Hematopoietic multipotent progenitor cell (in vitro differentiated cells): ENCODE data around the gene SRGAP2C. TPM values are rescaled to one million over a fixed set of nuclear protein-coding genes. Genes with fewer than 3 reads are reported as not detected.
"Not testable (repeated sequence)": the region's sequence is repeated elsewhere in the genome, so short reads cannot be mapped to it uniquely, and the experiment has no call there.

ENCODE experiments used
- DNase-seq, 3 donors: peaks; one replicate each; pipeline ENCODE4 v3.0.0-alpha.2; 2011 to 2015; ENCODE audit warnings: low read depth in 2 of 3, low spot score in 2 of 3
- total RNA-seq: library from RNA; depleted of rRNA; stranded (reverse); fragments of >200 nt; gene quantifications from one replicate; pipeline ENCODE4 v1.2.3, GENCODE V29; 2012

SRGAP2C gene
- total RNA-seq, 1 donor = 3.0 TPM

GRCh38 chr1:121226295-121226904 lies 41.6 kb downstream of the SRGAP2C start:
- DNase-seq = not testable (repeated sequence)

DNA sequence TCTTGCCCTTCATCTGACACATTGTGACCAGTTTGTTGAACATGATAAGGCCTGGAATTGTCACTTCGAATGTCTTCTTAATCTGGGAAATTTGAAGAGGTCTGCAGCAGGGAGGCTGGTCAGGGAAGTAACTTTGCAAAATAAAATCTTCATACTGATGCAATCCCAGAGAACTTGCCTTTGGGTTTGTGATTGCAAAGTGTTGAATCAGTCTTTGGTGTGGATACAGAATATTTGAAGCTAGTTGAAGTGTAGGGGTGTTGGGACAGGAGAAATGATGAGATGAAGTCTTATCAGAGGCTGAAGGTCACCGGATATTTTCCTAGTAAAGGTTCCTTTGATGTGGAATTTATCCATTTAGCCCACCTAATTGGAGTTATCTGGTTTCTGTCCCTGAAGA lies 42.1 kb downstream of the SRGAP2C start:
- DNase-seq = not testable (repeated sequence)

DNA sequence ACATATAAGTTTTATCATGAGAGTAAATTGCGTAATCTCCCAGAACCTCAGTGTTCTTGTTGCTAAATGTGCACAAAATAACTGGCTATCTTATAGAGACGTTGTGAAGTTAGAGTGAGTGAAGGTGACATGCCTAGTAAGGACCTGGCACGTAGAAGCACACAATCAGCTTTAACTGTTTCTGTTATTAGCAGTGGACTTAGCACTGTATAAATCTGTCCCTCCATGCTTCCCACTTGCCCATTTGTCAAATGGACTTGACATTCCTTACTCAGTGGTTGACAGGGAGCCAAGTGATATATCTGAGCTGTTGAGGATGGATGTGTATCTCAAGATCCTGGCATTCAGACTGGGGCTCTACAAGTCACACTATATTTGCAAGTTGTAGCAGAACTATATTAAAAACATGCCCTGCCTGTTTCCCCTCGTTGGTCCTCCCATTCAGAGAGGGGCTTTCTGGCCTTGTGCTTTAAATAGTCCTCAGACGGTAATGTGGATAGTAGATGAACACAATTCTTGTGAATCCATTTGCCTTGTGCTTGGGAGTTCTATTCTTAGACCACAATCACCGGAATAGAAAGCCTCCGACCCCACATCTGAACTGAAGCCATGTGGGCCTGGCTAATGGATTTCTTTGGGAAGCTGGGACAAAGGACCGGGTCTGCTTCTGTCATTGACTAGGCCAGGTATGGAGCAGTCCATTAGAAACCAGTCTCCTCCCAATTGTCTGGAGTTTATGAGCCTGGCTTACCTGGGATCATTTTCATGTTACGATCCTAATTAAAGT lies 43.0 kb downstream of the SRGAP2C start:
- DNase-seq = not testable (repeated sequence)

DNA sequence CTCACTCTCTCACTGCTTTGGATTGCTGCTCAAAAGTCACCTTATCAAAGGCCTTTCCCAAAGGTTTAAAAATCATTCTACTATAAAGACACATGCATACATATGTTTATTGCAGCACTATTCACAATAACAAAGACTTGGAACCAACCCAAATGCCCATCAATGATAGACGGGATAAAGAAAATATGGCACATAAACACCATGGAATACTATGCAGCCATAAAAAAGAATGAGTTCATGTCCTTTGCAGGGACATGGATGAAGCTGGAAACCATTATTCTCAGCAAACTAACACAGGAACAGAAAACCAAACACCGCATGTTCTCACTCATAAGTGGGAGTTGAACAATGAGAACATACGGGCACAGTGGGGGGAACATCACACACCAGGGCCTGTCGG lies 45.9 kb downstream of the SRGAP2C start:
- DNase-seq = not testable (repeated sequence)

DNA sequence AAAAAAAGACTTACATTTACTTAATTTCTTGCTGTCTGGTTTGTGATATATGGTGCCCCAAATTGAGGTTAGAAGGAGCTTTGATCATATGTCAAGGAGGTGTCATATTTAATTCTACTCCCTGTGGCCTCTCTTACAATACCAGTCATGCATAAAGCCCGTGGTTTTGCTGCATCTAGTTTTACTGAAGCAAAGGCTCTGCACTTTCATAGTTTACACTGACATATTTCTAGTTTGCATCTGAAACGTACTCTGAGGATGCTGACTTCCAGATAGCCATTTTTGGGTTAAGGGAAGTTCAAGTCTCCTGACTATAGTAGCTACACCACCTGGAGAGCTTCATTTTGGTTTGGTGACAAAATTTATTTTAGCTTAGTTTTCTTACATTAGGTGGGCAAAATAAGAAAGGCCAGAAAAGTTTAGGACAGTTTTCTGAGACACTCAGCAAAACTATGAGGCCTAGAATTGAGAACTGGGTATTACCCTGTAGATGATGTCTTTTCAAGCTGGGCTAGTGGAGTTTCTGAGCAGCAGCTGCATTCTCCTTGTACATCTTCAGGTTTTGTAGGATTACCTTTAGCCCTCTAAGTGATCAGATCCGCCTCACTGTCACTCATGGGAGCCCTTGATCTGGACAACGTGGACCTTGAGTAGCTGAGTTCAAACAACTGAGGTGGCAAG lies 47.8 kb downstream of the SRGAP2C start:
- not testable (repeated sequence) for DNase-seq

DNA sequence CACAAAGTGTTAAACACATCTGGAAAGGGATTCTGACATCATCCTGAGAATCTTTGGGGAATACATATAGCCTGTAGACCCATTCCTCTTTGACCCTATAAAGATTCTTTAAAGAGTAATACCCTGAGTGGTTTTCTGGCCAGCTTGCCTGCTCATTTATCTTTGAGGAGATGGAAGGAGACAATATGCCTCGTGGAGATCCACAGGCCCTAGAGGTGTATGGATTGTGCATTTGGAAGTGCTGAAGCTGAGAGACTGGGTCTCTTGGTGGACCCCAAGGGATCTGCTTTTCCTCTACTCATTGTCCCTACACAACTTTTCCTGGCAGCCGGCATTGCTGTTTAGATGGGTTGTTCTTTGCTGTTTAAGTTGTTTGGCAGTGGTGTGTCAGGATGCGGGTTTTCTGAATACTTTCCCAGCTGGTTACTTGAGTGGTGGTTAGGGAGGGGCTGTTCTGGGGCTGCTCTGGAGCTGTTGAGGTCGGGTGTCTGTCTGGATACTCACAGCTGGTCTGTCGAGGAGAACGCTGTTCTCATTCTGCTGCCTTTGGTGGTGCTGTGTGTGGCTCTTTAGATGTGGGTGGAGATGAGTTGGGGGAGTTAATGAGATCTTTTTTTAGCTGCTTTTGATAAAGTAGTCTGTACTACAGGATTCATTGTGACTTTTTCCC lies 49.5 kb downstream of the SRGAP2C start:
- DNase-seq = not testable (repeated sequence)

GRCh38 chr1:121238384-121238783 lies 53.6 kb downstream of the SRGAP2C start:
- not testable (repeated sequence) for DNase-seq

DNA sequence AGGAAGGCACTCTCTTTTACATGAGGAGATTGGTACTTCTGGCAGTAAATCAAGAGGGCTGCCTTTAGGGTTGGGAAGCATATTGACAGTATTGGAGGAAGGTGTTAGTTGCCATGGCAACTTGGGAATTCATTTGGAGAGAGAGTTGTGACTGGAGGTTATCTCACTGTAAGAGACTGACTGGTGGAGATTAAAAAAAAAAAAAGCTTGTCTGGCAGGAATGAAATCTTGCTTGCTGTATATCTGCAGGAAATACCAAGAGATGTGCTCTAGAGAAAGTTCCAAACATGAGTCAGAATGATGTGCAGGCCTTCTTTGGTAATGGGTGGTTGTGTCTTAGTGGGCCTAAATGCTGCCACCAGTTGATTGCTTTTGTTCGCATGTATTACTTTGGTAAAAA lies 59.1 kb downstream of the SRGAP2C start:
- DNase-seq = not testable (repeated sequence)

DNA sequence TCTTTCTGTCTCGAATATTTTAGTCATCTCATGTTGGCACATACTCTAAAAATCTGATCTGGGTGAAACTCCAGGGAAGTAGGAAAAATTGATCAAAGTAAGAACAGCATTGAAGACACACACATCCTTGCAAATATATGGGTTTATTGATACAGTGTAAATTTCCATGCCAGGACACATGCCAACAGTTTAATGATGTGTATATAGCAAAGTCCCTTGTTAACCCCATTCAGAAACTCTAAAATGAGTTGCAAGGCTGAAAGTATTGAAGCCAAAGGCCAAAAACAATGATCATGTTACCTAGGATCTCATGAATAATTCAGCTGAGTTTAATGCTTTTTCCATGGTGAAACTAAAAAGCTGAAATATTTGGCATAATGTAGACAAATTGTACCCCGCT lies 61.6 kb downstream of the SRGAP2C start:
- DNase-seq = not testable (repeated sequence)

GRCh38 chr1:121252656-121253055 lies 67.9 kb downstream of the SRGAP2C start:
- not testable (repeated sequence) for DNase-seq

DNA sequence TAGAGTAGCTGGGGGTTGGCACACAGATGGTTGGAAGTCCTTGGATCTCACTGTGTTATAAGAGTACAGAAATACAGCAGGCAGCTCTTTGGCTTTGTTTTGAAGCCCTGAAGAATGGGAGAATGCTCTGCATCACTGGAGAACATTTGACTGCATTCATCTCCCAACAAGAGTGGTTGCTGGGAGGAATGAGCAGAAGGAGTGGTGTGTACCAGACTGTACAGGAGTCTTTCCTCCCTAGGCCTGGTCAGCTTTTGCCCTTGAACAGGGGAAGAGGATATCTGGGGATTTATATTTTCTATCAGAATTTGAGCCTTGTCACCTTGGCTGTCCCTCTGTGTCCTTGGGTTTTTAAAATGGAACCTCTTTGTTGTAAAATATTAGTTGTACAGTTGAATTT lies 69.8 kb downstream of the SRGAP2C start:
- not testable (repeated sequence) for DNase-seq

- DNase-seq = not testable (repeated sequence)
These were observed 72.9 kb downstream of the SRGAP2C start for GRCh38 chr1:121257632-121258031.

DNA sequence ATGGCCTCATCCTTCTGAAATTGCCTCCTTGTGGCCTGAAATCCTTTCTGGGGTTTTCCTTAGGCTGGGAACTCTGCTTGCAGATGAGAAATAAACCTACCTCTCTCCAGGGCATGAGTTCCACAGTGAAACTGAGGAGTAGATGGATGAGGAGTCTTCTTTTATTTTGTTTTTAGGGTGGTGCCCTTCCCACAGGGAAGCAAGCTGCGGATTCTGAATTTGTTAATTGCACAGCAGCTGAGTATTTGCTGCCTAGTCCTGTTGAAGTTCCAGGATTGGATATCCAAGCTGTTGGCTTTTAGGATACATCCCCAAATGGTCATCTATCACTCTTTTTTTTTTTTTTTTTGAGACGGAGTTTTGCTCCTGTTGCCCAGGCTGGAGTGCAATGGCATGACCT lies 73.4 kb downstream of the SRGAP2C start:
- not testable (repeated sequence) for DNase-seq

- DNase-seq = not testable (repeated sequence)
These were observed 75.4 kb downstream of the SRGAP2C start for GRCh38 chr1:121260205-121260604.

GRCh38 chr1:121262163-121262562 lies 77.4 kb downstream of the SRGAP2C start:
- not testable (repeated sequence) for DNase-seq

GRCh38 chr1:121263789-121264244 lies 79.0 kb downstream of the SRGAP2C start:
- not testable (repeated sequence) for DNase-seq

- not testable (repeated sequence) for DNase-seq
These were observed 82.3 kb downstream of the SRGAP2C start for GRCh38 chr1:121267072-121267471.

DNA sequence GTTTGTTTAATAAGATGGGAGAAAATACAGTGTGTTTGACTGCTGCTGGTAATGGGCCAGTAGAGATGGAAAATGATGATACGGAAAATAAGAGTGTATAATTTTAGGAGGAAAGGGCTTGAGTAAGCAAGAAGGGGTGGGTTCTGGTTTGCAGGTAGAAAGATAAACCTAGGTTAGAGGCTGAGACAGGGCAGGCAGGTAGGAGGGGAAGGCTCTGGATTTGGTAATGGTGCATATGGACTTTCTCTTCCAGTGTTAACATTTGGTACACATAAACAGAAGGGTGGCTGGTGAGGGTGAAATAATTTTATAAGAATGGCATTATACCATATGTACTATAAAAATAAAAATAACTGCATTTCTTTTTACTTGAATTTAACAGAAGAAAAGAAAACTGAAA lies 84.5 kb downstream of the SRGAP2C start:
- DNase-seq = not testable (repeated sequence)

- DNase-seq = not testable (repeated sequence)
These were observed 85.2 kb downstream of the SRGAP2C start for GRCh38 chr1:121269973-121270372.

- not testable (repeated sequence) for DNase-seq
These were observed 86.5 kb downstream of the SRGAP2C start for GRCh38 chr1:121271143-121271715.
